GM20000 (cell line): Measurements from ENCODE around the gene ASGR1.

Experiments
- DNase-seq: peaks from one replicate; pipeline ENCODE4 v3.0.0; 2012; ENCODE audit warnings: low spot score
- TF ChIP-seq, protein P1 (sequence below): IDR thresholded peaks from 2 replicates; pipeline ENCODE4 v1.5.1; 2012; ENCODE audit warnings: mild to moderate bottlenecking, control low read depth; ENCODE audit errors: extremely low read depth, missing control alignments

Gene ASGR1

DNA sequence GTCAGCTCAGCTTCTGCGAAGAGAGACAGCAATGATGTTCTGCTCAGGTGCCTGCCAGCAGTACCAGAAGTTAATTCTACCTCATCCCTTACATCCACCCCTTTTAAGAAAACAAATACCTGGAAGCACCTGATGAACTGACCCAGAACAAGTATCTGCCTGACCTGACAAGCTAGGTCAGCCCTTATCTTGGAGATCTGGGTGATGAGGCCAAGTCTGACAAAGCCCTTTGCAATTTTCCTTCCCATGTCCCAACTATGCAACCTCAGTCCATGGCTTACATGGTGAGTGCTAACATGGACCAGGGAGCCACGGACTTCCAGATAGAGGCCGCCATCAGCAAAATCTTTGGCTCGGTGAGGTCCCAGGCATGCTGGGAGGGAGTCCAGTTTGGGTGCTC is 44.2 kb upstream of the ASGR1 start:
- no peak for DNase-seq
- TF ChIP-seq, protein P1, sequence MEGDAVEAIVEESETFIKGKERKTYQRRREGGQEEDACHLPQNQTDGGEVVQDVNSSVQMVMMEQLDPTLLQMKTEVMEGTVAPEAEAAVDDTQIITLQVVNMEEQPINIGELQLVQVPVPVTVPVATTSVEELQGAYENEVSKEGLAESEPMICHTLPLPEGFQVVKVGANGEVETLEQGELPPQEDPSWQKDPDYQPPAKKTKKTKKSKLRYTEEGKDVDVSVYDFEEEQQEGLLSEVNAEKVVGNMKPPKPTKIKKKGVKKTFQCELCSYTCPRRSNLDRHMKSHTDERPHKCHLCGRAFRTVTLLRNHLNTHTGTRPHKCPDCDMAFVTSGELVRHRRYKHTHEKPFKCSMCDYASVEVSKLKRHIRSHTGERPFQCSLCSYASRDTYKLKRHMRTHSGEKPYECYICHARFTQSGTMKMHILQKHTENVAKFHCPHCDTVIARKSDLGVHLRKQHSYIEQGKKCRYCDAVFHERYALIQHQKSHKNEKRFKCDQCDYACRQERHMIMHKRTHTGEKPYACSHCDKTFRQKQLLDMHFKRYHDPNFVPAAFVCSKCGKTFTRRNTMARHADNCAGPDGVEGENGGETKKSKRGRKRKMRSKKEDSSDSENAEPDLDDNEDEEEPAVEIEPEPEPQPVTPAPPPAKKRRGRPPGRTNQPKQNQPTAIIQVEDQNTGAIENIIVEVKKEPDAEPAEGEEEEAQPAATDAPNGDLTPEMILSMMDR: no peak

DNA sequence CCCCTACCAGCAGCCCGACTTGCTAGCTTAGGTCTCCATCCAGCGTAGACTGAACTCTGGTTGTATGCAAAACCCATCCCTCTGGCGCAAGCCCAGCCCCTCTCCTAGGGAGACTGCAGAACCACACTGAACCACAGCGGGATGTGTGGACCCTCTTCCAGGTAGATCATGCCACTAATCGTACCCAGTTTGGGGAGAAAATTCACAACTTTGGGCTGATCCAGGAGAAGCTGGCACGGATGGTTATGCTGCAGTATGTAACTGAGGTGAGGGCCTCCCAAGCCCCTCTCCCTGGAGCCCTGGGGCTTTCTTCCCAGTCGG is 43.8 kb upstream of the ASGR1 start:
- DNase-seq: no peak
- TF ChIP-seq, protein P1: no peak

DNA sequence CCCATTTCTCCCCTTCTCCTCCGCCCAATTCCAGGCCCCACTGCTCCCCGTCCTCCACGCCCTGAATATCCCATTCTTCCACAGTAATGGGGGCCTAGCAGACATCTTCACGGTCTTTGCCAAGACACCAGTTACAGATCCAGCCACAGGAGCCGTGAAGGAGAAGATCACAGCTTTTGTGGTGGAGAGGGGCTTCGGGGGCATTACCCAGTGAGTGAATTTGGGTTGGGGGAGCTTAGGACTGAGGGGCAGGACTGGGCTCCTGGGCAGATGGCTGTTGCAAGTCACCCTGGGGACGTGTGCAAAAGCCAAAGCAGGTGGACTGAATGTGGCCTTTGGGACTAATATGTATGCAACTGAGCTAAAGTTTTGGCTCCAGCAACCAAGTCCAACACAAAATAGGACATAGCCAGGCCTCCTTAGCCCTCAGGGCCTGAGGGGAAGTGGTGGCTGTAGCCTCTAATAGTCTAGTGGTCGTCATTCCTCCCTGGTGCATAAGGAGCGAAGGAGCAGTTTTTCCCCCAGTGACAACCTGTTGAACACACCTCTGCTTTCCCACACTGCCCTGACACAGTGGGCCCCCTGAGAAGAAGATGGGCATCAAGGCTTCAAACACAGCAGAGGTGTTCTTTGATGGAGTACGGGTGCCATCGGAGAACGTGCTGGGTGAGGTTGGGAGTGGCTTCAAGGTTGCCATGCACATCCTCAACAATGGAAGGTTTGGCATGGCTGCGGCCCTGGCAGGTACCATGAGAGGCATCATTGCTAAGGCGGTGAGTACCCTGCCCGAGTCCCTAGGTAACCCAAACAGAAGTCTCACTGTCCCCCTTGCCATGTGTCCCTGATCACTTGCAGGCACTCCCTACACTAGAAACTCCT is 43.2 kb upstream of the ASGR1 start:
- TF ChIP-seq, protein P1: no peak
- DNase-seq: no peak

DNA sequence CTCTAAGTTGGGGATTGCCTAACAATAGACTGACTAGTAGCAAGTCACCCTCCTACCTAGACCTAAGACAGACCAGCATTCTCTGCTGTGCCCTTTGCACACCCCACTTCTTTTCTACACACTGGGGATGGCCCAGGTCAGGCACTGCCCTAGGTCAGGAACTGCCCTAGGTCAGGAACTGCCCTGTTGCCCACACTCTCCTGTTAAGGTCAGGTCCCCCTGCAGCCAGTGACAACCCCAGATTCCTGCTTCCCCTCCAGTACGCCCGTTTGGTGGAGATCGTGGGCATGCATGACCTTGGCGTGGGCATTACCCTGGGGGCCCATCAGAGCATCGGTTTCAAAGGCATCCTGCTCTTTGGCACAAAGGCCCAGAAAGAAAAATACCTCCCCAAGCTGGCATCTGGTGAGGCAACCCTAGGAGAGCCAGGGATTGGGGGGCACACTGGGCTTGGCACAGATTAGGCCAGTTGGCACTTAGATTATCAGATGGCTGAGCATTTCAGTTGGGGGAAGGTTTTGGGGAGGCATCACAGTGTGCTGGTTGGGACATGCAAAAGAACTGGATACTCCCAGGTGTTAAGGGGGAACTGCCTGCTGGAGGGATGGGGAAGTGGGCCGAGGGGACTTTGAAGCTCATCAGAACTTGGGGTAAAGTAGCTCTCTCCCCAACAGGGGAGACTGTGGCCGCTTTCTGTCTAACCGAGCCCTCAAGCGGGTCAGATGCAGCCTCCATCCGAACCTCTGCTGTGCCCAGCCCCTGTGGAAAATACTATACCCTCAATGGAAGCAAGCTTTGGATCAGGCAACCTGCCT is 42.3 kb upstream of the ASGR1 start:
- TF ChIP-seq, protein P1: no peak
- no peak for DNase-seq

- TF ChIP-seq, protein P1: peak; percentile 50
- peak; percentile 73 for DNase-seq
These were observed 41.6 kb upstream of the ASGR1 start for GRCh38 chr17:7220593-7221277.

DNA sequence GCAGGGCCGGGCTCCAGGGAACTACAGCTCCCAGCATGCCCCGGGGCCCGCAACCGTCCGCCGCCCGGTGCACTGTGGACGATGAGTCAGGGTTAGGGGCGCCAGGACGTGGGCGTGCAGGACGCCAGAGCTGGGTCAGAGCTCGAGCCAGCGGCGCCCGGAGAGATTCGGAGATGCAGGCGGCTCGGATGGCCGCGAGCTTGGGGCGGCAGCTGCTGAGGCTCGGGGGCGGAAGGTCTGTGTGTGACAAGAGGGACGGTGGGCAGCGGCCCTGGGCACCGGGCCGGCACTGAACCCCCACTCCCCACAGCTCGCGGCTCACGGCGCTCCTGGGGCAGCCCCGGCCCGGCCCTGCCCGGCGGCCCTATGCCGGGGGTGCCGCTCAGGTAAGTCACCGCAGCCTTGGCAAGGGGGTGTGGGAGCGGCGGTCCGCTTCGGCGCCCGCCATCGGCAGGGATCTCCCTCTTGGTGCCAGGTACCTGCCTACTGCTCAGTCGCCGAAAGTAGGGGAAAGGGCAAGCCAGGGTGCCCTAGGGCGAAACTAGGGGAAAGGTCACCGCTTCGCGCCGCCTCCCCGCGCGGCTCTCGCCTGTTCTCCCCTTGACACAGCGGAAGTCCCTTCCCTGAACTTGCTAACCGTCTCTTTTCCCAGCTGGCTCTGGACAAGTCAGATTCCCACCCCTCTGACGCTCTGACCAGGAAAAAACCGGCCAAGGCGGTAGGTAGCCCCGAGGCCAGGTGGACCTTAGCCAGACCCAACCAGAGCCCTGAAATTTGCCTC is 40.8 kb upstream of the ASGR1 start, which contains the start of the genes ACADVL and DLG4:
Gene ACADVL, plus strand, starts transcription at position 127 of the 781 bp plus-strand sequence. Its CDS starts 47 bp downstream, at position 174.
Gene DLG4, minus strand, starts transcription at position 25 of the 781 bp plus-strand sequence.
- TF ChIP-seq, protein P1: no peak

More for the DNA sequence above, 40.8 kb upstream of the ASGR1 start, which contains the start of the genes ACADVL and DLG4:
- peak; percentile 94 for DNase-seq
